Keratinocyte (primary cell): Measurements from ENCODE around the gene AP5Z1.

Experiments
- EZH2 ChIP-seq: IDR thresholded peaks from one replicate; pipeline ENCODE4 v1.6.1; 2012; ENCODE audit warnings: inconsistent platforms, mild to moderate bottlenecking, low read length, moderate library complexity
- TF ChIP-seq, protein P1 (sequence below), 3 experiments: IDR thresholded peaks in 1 of 3; conservative IDR thresholded peaks in 1 of 3; optimal IDR thresholded peaks in 1 of 3; 2 replicates in 2 of 3; 3 replicates in 1 of 3; pipeline versions ENCODE3 to v1.5.1; 2011; ENCODE audit warnings: low read length in 3 of 3, mild to moderate bottlenecking in 3 of 3, moderate library complexity in 2 of 3, control low read depth in 1 of 3, inconsistent platforms in 1 of 3; ENCODE audit not compliant: insufficient read depth in 2 of 3; ENCODE audit errors: extremely low read depth in 1 of 3

DNA sequence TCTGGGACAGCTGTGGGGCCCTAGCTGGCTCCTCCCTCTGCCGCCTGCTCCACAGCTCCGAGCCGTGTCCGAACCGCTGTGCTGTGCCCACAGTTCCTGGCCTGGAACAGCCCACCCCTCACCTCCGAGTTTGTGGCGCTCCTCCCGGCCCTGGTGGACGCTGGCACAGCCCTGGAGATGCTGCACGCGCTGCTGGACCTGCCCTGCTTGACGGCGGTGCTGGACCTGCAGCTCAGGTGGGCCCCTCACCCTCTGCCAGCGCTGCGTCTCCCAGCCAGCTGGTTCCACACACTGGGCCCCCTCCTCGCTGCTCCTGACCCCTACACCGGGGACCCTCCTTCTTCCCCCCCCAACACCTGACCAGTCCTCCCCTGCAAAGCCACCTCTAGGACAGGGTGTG is 12.1 kb downstream of the AP5Z1 start:
- TF ChIP-seq, protein P1, sequence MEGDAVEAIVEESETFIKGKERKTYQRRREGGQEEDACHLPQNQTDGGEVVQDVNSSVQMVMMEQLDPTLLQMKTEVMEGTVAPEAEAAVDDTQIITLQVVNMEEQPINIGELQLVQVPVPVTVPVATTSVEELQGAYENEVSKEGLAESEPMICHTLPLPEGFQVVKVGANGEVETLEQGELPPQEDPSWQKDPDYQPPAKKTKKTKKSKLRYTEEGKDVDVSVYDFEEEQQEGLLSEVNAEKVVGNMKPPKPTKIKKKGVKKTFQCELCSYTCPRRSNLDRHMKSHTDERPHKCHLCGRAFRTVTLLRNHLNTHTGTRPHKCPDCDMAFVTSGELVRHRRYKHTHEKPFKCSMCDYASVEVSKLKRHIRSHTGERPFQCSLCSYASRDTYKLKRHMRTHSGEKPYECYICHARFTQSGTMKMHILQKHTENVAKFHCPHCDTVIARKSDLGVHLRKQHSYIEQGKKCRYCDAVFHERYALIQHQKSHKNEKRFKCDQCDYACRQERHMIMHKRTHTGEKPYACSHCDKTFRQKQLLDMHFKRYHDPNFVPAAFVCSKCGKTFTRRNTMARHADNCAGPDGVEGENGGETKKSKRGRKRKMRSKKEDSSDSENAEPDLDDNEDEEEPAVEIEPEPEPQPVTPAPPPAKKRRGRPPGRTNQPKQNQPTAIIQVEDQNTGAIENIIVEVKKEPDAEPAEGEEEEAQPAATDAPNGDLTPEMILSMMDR (optimal IDR thresholded peaks at IDR 0.05 in 1 of 3, IDR thresholded peaks at IDR 0.05 in 1 of 3, conservative IDR thresholded peaks at IDR 0.05 in 1 of 3; ENCODE audit: extremely low read depth in 1 of 3, insufficient read depth in 2 of 3, low read length in 3 of 3): no peak
- no peak for TF ChIP-seq EZH2
